Renal cortical epithelial cell (primary cell): ENCODE data around the gene NFATC2. TPM values are rescaled to one million over a fixed set of nuclear protein-coding genes. Genes with fewer than 3 reads are reported as not detected.
A peak's percentile ranks its signal among the peaks of the same experiment; 100 is the strongest.

ENCODE experiments used
- DNase-seq: peaks from one replicate; pipeline ENCODE4 v3.0.0-alpha.2; 2011; ENCODE audit warnings: low read depth
- total RNA-seq: library from RNA; depleted of rRNA; stranded (reverse); fragments of >200 nt; gene quantifications from 2 replicates; pipeline ENCODE4 v1.2.3, GENCODE V29; 2014

Gene NFATC2
- total RNA-seq, 1 donor from 2014 or later, result under 0.01 TPM

- DNase-seq, result no peak
These were observed 150.6 kb downstream of the NFATC2 start for GRCh38 chr20:51391926-51392325.

GRCh38 chr20:51389543-51390264 is 152.8 kb downstream of the NFATC2 start:
- DNase-seq, result no peak

GRCh38 chr20:51388756-51389542 is 153.6 kb downstream of the NFATC2 start:
- peak; percentile 80 for DNase-seq

DNA sequence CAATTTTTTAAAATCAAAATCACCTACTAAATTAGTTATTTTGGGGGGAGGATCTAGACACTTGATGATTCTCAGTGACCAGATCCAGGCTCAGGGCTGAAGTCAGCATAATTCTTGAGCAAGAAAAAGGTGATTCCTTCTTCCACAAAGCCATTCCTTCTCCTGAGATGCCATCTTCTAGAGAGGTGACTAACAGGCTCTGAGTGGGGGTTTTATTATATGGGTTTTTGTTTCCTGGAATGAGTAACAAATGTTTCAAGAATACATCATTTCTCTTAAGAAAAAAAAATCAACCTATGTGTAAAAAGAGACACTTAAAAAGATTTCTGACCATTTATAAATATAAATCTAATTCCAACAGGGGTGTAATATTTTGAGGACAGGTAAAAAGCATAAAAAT is 154.3 kb downstream of the NFATC2 start:
- peak; percentile 83 for DNase-seq

GRCh38 chr20:51387125-51387875 is 155.2 kb downstream of the NFATC2 start:
- DNase-seq, result peak; percentile 81

GRCh38 chr20:51386586-51386985 is 155.9 kb downstream of the NFATC2 start:
- DNase-seq, result no peak

DNA sequence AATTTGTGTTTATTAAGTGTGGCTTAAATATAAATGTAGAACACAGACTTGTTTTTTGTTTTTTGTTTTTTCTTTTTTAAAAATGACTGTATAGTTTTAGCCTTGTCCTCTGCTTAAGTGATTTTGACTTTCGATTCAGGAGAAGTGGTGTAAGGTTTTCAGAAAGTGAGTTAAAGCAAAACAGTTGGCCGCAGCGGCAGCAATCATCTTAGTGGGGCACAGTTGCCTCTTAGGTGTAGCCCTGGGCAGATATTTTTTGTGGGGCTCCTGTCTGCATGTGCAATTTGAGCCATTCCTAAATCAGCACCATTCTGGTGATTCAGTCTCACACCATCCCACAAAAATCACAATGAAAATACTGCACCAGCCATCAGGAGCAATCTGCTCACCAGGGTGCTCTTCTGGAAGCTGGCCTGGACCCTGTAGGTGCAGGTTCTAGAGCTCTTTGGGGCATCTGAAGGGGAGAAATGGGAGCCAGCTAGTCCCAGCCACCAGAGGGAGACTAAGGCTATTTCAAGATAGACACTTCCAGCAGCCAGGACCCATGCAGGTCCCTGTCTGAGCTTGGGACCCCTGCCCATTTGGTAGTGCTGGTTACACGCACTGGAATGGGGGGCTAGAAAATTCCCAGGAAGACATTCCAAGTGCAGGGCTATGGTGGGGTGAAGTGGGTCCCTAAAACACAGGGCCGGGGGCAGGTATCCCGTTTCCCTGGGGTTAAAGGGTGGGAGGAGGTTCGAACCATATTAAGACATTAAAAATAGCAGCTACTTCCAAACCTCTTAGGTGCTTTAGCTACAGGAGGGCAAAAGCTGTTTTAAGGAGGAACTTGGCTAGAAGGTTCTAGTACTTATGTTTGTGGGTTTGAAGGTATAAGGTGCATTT is 156.6 kb downstream of the NFATC2 start:
- DNase-seq, result peak; percentile 26

DNA sequence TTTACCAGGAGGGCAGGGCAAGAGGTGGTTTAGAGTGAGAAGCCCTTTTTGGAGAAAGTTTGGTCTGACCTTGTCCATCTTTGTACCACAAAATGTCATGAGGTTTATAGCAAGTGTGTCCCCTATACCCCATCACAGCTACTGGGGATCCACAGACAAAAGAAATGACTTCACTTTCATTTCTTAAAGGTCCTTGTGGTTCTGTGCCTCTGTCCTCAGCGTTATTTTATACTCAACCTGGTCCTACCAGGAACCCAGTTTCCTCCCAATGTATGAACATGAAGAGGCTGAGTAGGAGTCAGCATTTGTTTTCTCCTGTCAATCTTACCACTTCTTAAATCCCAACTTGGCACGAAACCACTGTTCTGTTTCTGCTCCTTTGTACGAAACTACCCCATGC is 157.6 kb downstream of the NFATC2 start:
- DNase-seq, result no peak

GRCh38 chr20:51383891-51384510 is 158.5 kb downstream of the NFATC2 start:
- no peak for DNase-seq

DNA sequence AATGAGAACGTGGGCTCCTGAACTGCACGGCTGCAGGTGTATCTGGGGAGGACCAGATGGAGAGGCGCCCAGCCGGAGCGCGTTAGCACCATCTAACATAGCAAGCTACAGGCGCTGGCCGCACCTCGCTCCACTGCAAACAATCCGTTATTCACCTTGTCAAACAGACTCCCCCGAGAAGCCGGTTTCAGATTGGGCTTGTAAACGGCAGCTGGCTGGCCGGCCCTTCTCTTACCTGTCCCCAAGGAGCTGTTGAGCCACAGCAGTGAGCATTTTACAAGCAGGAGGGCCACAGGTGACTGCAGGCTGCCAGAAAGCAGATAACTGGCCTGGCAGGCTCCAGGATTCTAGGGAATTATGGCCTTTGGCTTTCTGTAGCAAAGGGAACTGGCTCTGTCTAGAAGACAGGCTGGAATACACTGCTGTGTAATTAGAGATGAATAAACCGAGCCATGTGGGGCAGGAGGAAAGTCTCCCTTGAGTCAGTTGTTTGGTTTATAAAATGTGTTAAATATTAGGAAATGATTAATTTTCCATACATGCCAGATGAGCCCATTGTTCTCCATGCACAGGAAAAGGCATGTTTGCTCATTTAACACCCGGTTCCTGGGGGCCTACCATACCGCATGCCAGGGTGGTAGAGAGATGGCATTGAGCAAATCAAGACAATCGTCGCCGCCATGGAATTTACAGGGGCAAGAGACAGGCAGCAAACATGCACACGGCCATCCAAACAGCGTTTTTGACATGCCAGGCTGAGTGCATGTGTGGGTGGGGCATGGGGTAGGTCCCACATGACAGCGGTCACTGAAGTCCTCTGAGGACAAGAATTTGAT is 159.3 kb downstream of the NFATC2 start:
- DNase-seq, result no peak

GRCh38 chr20:51382111-51382985 is 160.2 kb downstream of the NFATC2 start:
- no peak for DNase-seq

- DNase-seq, result no peak
These were observed 161.0 kb downstream of the NFATC2 start for GRCh38 chr20:51381557-51381956.

GRCh38 chr20:51380401-51381385 is 161.8 kb downstream of the NFATC2 start:
- no peak for DNase-seq

- no peak for DNase-seq
These were observed 162.7 kb downstream of the NFATC2 start for GRCh38 chr20:51379601-51380341.

DNA sequence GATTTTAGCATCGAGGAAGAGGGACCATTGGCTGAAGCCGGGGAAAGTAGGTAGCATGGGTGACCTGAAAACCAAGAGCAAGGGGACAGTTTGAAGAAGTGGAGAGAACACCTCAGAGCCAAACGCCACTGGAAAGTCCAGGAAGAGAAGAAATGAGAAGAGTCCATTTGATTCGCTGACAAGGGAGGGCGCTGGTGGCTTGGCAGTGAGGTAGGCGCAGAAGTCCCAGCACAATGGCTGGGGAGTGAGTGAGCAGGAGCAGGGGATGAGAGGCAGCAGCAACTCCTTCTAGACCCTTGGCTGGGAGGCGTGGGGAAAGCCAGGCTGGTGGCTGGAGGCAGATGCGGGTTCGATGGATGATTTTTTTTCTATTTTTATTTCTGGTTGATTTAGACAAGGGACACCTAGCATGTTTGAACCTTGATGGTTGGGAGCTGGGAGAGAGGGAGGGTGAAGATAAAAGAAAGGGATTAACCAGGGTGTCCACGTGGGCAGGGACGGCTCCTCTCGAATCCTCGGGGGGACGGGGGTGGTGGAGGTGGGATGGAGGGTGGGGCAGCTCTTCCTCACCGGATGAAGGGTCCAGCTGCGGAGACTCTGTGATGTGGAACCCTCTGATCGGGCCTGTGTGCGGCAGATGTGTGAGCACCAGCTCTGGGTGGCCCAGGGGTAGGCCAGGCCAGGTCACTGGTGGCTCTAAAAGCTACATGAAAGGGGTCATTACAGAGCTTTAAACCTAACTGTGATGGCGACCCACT is 164.2 kb downstream of the NFATC2 start:
- DNase-seq, result no peak

- no peak for DNase-seq
These were observed 165.4 kb downstream of the NFATC2 start for GRCh38 chr20:51377132-51377531.
